DOHH2 (cell line): ENCODE results near the gene CPD.
"Not testable (repeated sequence)": the region's sequence is repeated elsewhere in the genome, so short reads cannot be mapped to it uniquely, and the experiment has no call there.

Experiments
- CTCF ChIP-seq: fragments of 200-600 bp; sonication (generic); IDR thresholded peaks from one replicate; pipeline ENCODE4 v1.5.1; 2014; ENCODE audit warnings: antibody characterized with exemption, mild to moderate bottlenecking, low read depth, low read length; ENCODE audit not compliant: poor library complexity, severe bottlenecking
- EZH2phosphoT487 ChIP-seq: fragments of 200-600 bp; sonication (generic); IDR thresholded peaks from 2 replicates; pipeline ENCODE4 v1.6.1; 2017; ENCODE audit warnings: borderline replicate concordance, mild to moderate bottlenecking, antibody characterized with exemption, low read length, moderate library complexity, mixed read lengths

- not testable (repeated sequence) for TF ChIP-seq CTCF, EZH2phosphoT487
These were observed 31.9 kb downstream of the CPD start for GRCh38 chr17:30410627-30411026.
